Measurements from ENCODE around the gene ASF1B.
A peak's percentile ranks its signal among the peaks of the same experiment; 100 is the strongest.

Gene ASF1B

GRCh38 chr19:14127929-14128509, 8.4 kb downstream of the ASF1B start:
- Mint-ChIP-seq H3K36me3 (no peaks in the 10 kb centered on the region), H3K27ac (no peak overlapping the region), H3K9me3 (ENCODE audit: low read depth) (no peaks in the 10 kb centered on the region), H3K27me3 (no peaks in the 10 kb centered on the region), H3K4me1 (ENCODE audit: low read depth) (no peaks in the 10 kb centered on the region), H3K4me3 (no peak overlapping the region)

- Mint-ChIP-seq H3K27ac (no peak overlapping the region), H3K9me3 (ENCODE audit: low read depth) (no peaks in the 10 kb centered on the region), H3K4me1 (ENCODE audit: low read depth) (no peaks in the 10 kb centered on the region), H3K36me3 (no peaks in the 10 kb centered on the region), H3K4me3 (no peak overlapping the region), H3K27me3 (no peaks in the 10 kb centered on the region)
Measured at GRCh38 chr19:14127176-14127575, 9.2 kb downstream of the ASF1B start.

- Mint-ChIP-seq H3K4me3 (no peak overlapping the region), H3K27ac (no peak overlapping the region)
Measured at GRCh38 chr19:14122924-14123323, 13.5 kb downstream of the ASF1B start.

GRCh38 chr19:14120497-14120780, 15.9 kb downstream of the ASF1B start:
- Mint-ChIP-seq H3K9me3 (ENCODE audit: low read depth) (no peaks in the 10 kb centered on the region), H3K27me3 (no peaks in the 10 kb centered on the region), H3K27ac (no peak overlapping the region), H3K4me1 (ENCODE audit: low read depth) (peaks cover 22% of the 10 kb centered on the region), H3K36me3 (no peaks in the 10 kb centered on the region), H3K4me3 (no peak overlapping the region)

More at GRCh38 chr19:14122924-14123323, 13.5 kb downstream of the ASF1B start:
- H3K27me3 Mint-ChIP-seq = no peaks in the 10 kb centered on the region
- no peaks in the 10 kb centered on the region for H3K9me3 Mint-ChIP-seq (ENCODE audit: low read depth)
- peaks cover 9% of the 10 kb centered on the region for H3K4me1 Mint-ChIP-seq (ENCODE audit: low read depth)
- H3K36me3 Mint-ChIP-seq = no peaks in the 10 kb centered on the region

- Mint-ChIP-seq H3K36me3 (no peaks in the 10 kb centered on the region), H3K27ac (no peak overlapping the region), H3K4me1 (ENCODE audit: low read depth) (peaks cover 25% of the 10 kb centered on the region), H3K4me3 (no peak overlapping the region), H3K9me3 (ENCODE audit: low read depth) (no peaks in the 10 kb centered on the region), H3K27me3 (no peaks in the 10 kb centered on the region)
Measured at GRCh38 chr19:14119644-14120496, 16.5 kb downstream of the ASF1B start.

GRCh38 chr19:14119146-14119545, 17.2 kb downstream of the ASF1B start:
- Mint-ChIP-seq H3K27ac (peak overlapping the region; percentile 92), H3K9me3 (ENCODE audit: low read depth) (no peaks in the 10 kb centered on the region), H3K4me3 (peak overlapping the region; percentile 95), H3K4me1 (ENCODE audit: low read depth) (peaks cover 29% of the 10 kb centered on the region), H3K27me3 (no peaks in the 10 kb centered on the region), H3K36me3 (no peaks in the 10 kb centered on the region)

GRCh38 chr19:14118165-14119051, 18.0 kb downstream of the ASF1B start:
- H3K9me3 Mint-ChIP-seq (ENCODE audit: low read depth) = no peaks in the 10 kb centered on the region
- H3K4me3 Mint-ChIP-seq = peak overlapping the region; percentile 95
- H3K36me3 Mint-ChIP-seq = no peaks in the 10 kb centered on the region
- H3K27ac Mint-ChIP-seq = peak overlapping the region; percentile 92
- H3K27me3 Mint-ChIP-seq = no peaks in the 10 kb centered on the region
- H3K4me1 Mint-ChIP-seq (ENCODE audit: low read depth) = peaks cover 34% of the 10 kb centered on the region

- peaks cover 38% of the 10 kb centered on the region for H3K4me1 Mint-ChIP-seq (ENCODE audit: low read depth)
Measured at GRCh38 chr19:14117668-14118164, 18.7 kb downstream of the ASF1B start, which contains the start of gene PRKACA. PRKACA (minus strand) TSS chr19:14117762; CDS start chr19:14117547, 215 bp downstream.

GRCh38 chr19:14116918-14117578, 19.3 kb downstream of the ASF1B start:
- H3K9me3 Mint-ChIP-seq (ENCODE audit: low read depth) = no peaks in the 10 kb centered on the region
- peaks cover 43% of the 10 kb centered on the region for H3K4me1 Mint-ChIP-seq (ENCODE audit: low read depth)
- H3K4me3 Mint-ChIP-seq = peak overlapping the region; percentile 95
- H3K27ac Mint-ChIP-seq = peak overlapping the region; percentile 85
- no peaks in the 10 kb centered on the region for H3K27me3 Mint-ChIP-seq
- H3K36me3 Mint-ChIP-seq = no peaks in the 10 kb centered on the region

More at GRCh38 chr19:14117668-14118164, 18.7 kb downstream of the ASF1B start, which contains the start of gene PRKACA:
- Mint-ChIP-seq H3K27me3 (no peaks in the 10 kb centered on the region), H3K4me3 (peak within 1 kb of the TSS; percentile 95), H3K9me3 (ENCODE audit: low read depth) (no peaks in the 10 kb centered on the region), H3K27ac (peak within 1 kb of the TSS; percentile 92), H3K36me3 (no peaks in the 10 kb centered on the region)

GRCh38 chr19:14116525-14116917, 19.9 kb downstream of the ASF1B start:
- Mint-ChIP-seq H3K9me3 (ENCODE audit: low read depth) (no peaks in the 10 kb centered on the region), H3K36me3 (no peaks in the 10 kb centered on the region), H3K4me3 (peak overlapping the region; percentile 95), H3K4me1 (ENCODE audit: low read depth) (peaks cover 46% of the 10 kb centered on the region), H3K27me3 (no peaks in the 10 kb centered on the region), H3K27ac (peak overlapping the region; percentile 85)

- H3K36me3 Mint-ChIP-seq = no peaks in the 10 kb centered on the region
- H3K9me3 Mint-ChIP-seq (ENCODE audit: low read depth) = no peaks in the 10 kb centered on the region
- no peak overlapping the region for H3K27ac Mint-ChIP-seq
- H3K4me1 Mint-ChIP-seq (ENCODE audit: low read depth) = peaks cover 49% of the 10 kb centered on the region
- H3K4me3 Mint-ChIP-seq = peak overlapping the region; percentile 95
- no peaks in the 10 kb centered on the region for H3K27me3 Mint-ChIP-seq
Measured at GRCh38 chr19:14115756-14116155, 20.6 kb downstream of the ASF1B start.

- Mint-ChIP-seq H3K27me3 (no peaks in the 10 kb centered on the region), H3K27ac (no peak overlapping the region), H3K4me1 (ENCODE audit: low read depth) (peaks cover 52% of the 10 kb centered on the region), H3K9me3 (ENCODE audit: low read depth) (no peaks in the 10 kb centered on the region), H3K4me3 (no peak overlapping the region), H3K36me3 (no peaks in the 10 kb centered on the region)
Measured at GRCh38 chr19:14114854-14115253, 21.5 kb downstream of the ASF1B start.

GRCh38 chr19:14114439-14114838, 21.9 kb downstream of the ASF1B start:
- Mint-ChIP-seq H3K27me3 (no peaks in the 10 kb centered on the region), H3K27ac (no peak overlapping the region), H3K9me3 (ENCODE audit: low read depth) (no peaks in the 10 kb centered on the region), H3K4me3 (no peak overlapping the region), H3K36me3 (no peaks in the 10 kb centered on the region), H3K4me1 (ENCODE audit: low read depth) (peaks cover 52% of the 10 kb centered on the region)

GRCh38 chr19:14113762-14114414, 22.5 kb downstream of the ASF1B start:
- no peaks in the 10 kb centered on the region for H3K27me3 Mint-ChIP-seq
- H3K36me3 Mint-ChIP-seq = no peaks in the 10 kb centered on the region
- peak overlapping the region; percentile 16 for H3K27ac Mint-ChIP-seq
- no peak overlapping the region for H3K4me3 Mint-ChIP-seq
- peaks cover 48% of the 10 kb centered on the region for H3K4me1 Mint-ChIP-seq (ENCODE audit: low read depth)
- H3K9me3 Mint-ChIP-seq (ENCODE audit: low read depth) = no peaks in the 10 kb centered on the region

Data from activated naive CD8-positive, alpha-beta T cell (primary cell).